Right lobe of liver (tissue), 6 donors: Measurements from ENCODE around the gene LYRM1. TPM values are rescaled to one million over a fixed set of nuclear protein-coding genes. Genes with fewer than 3 reads are reported as not detected.

ENCODE experiments used
- ATAC-seq, 4 donors: fragments of 200-7000 bp; cut with Tn5 transposase; one replicate each; pipeline ENCODE4 v1.9.1; 2020; ENCODE audit warnings: mild to moderate bottlenecking in 4 of 4, moderate library complexity in 4 of 4
- DNase-seq, 3 donors: peaks; one replicate each; pipeline ENCODE4 v3.0.0-alpha.2; 2020
- H3K27ac ChIP-seq, 3 donors: fragments of 200-600 bp; one replicate each; pipeline ENCODE4 v1.8.0; 2022
- H3K27me3 ChIP-seq, 2 donors: fragments of 200-600 bp; one replicate each; pipeline ENCODE4 v1.8.0; 2022
- H3K36me3 ChIP-seq, 4 donors: fragments of 200-600 bp; sonication (generic) in 1 of 4; one replicate each; pipeline versions ENCODE4 v1.5.1 to v1.8.0; 2017 to 2022; ENCODE audit warnings: control low read depth in 1 of 4
- H3K4me1 ChIP-seq, 4 donors: fragments of 200-600 bp; sonication (generic) in 1 of 4; one replicate each; pipeline versions ENCODE4 v1.5.1 to v1.8.0; 2017 to 2022; ENCODE audit warnings: control low read depth in 1 of 4
- H3K4me3 ChIP-seq, 3 donors: fragments of 200-600 bp; one replicate each; pipeline ENCODE4 v1.8.0; 2022
- H3K9me3 ChIP-seq, 4 donors: fragments of 200-600 bp; sonication (generic) in 1 of 4; one replicate each; pipeline versions ENCODE4 v1.5.1 to v1.8.0; 2017 to 2022; ENCODE audit warnings: control low read depth in 1 of 4
- POLR2A ChIP-seq: fragments of 450-650 bp; IDR thresholded peaks from one replicate; pipeline ENCODE4 v1.6.1; 2017; ENCODE audit warnings: antibody characterized with exemption, mild to moderate bottlenecking
- WGBS: methylation state at CpG from one replicate; pipeline ENCODE4 v1.1.6; 2018; ENCODE audit warnings: low coverage, low lambda C conversion rate; ENCODE audit not compliant: insufficient coverage; ENCODE audit errors: missing lambda C conversion rate; 5-methylcytosine and 5-hydroxymethylcytosine counted together
- intact Hi-C, 2 donors: fragments of 100-400 bp; cut with DNase I; formaldehyde crosslinking; loops; one replicate each; pipeline versions ENCODE4 v1.11.2 to v1.14.1; 2022
- total RNA-seq, 6 experiments: library from RNA; depleted of rRNA in 2 of 6; stranded (reverse); fragments of >200 nt in 2 of 6; fragmentation: NEBNext Ultra II Directional in 3 of 6; extraction: Animal tissue kit (Norgen Biotek cat#: 25700) in 3 of 6; gene quantifications; one replicate each; pipeline versions ENCODE4 v1.1.0 to v1.2.4, GENCODE V29; 2016 to 2023
- TF ChIP-seq, protein P1 (sequence below), 4 donors: fragments of 200-600 bp in 3 of 4; fragments of 450-650 bp in 1 of 4; IDR thresholded peaks; one replicate each; pipeline versions ENCODE4 v1.5.1 to v1.8.0; 2016 to 2022; ENCODE audit warnings: antibody characterized with exemption in 4 of 4, mild to moderate bottlenecking in 2 of 4
- donor health status: DM: no; HTN: yes; CAD: no.
- donor health status: DM: no; HTN: no; CAD: no.
- donor health status: DM: no; HTN: no; CAD: no.
- donor health status: DM: no; HTN: yes; CAD: no.
- donor health status: DM: no; HTN: yes; CAD: no.

LYRM1 gene
- total RNA-seq, 6 experiments from 2014 or later, result 32.4 to 102 (median 37.9) TPM

DNA sequence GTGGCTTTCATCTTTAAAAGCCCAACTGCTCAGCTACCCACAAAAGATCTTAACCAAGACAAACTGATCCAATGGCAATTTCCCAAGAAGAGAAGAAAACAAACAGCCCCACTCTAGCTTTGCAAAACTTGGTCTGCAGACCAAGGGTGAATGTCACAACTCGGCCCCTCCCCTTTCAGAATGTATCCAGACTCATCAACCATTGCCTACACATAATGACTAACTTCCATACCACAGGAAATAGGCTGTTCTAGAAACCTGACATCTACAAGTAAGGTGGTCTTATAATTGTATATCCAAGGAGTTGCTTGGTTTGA lies 16.4 kb upstream of the LYRM1 start:
- intact Hi-C loops, result no loop called here

GRCh38 chr16:20886320-20886719 lies 14.3 kb upstream of the LYRM1 start:
- Histone ChIP-seq H3K27me3 (no peaks in the 10 kb centered on the region), H3K36me3 (no peaks in the 10 kb centered on the region), H3K9me3 (no peaks in the 10 kb centered on the region), H3K4me1 (peaks cover 0 to 79% (median 31%) of the 10 kb centered on the region in 4 donors), H3K4me3 (no peak overlapping the region), H3K27ac (peak overlapping the region in 1 of 3 donors; percentile 79)
- ATAC-seq (no peak), DNase-seq (no peak)
- TF ChIP-seq POLR2A, result no peak
- TF ChIP-seq, protein P1, sequence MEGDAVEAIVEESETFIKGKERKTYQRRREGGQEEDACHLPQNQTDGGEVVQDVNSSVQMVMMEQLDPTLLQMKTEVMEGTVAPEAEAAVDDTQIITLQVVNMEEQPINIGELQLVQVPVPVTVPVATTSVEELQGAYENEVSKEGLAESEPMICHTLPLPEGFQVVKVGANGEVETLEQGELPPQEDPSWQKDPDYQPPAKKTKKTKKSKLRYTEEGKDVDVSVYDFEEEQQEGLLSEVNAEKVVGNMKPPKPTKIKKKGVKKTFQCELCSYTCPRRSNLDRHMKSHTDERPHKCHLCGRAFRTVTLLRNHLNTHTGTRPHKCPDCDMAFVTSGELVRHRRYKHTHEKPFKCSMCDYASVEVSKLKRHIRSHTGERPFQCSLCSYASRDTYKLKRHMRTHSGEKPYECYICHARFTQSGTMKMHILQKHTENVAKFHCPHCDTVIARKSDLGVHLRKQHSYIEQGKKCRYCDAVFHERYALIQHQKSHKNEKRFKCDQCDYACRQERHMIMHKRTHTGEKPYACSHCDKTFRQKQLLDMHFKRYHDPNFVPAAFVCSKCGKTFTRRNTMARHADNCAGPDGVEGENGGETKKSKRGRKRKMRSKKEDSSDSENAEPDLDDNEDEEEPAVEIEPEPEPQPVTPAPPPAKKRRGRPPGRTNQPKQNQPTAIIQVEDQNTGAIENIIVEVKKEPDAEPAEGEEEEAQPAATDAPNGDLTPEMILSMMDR (IDR thresholded peaks at IDR 0.05), result no peak
- intact Hi-C loops, result no loop called here
- WGBS, result 9% methylated on average over 1 of the region's 1 CpG

More for the DNA sequence above, 16.4 kb upstream of the LYRM1 start:
- no peaks in the 10 kb centered on the region for H3K9me3 ChIP-seq
- H3K27me3 ChIP-seq, result no peaks in the 10 kb centered on the region
- DNase-seq, result peak in 2 of 3 donors; percentile 63 to 78
- peaks cover 0 to 88% (median 36%) of the 10 kb centered on the region in 4 donors for H3K4me1 ChIP-seq
- ATAC-seq, result peak; percentile 41 to 75 (median 70)
- H3K4me3 ChIP-seq, result peak overlapping the region in 1 of 3 donors; percentile 32
- 20% methylated on average over 1 of the region's 1 CpG for WGBS
- H3K36me3 ChIP-seq, result no peaks in the 10 kb centered on the region
- TF ChIP-seq POLR2A, result no peak
- TF ChIP-seq, protein P1 (IDR thresholded peaks at IDR 0.05), result no peak
- peak overlapping the region; percentile 24 to 79 (median 74) for H3K27ac ChIP-seq

- WGBS, result 54% methylated on average over 1 of the region's 1 CpG
- intact Hi-C loops, result no loop called here
- DNase-seq, result no peak
- no peak for ATAC-seq
- peak overlapping the region in 2 of 3 donors; percentile 57 to 60 for H3K27ac ChIP-seq
- H3K4me1 ChIP-seq, result peaks cover 0 to 76% (median 28%) of the 10 kb centered on the region in 4 donors
- TF ChIP-seq, protein P1 (IDR thresholded peaks at IDR 0.05), result no peak
- no peak for TF ChIP-seq POLR2A
- no peaks in the 10 kb centered on the region for H3K27me3 ChIP-seq
- H3K36me3 ChIP-seq, result no peaks in the 10 kb centered on the region
- no peak overlapping the region for H3K4me3 ChIP-seq
- no peaks in the 10 kb centered on the region for H3K9me3 ChIP-seq
These were observed 13.4 kb upstream of the LYRM1 start for GRCh38 chr16:20887207-20887606.

DNA sequence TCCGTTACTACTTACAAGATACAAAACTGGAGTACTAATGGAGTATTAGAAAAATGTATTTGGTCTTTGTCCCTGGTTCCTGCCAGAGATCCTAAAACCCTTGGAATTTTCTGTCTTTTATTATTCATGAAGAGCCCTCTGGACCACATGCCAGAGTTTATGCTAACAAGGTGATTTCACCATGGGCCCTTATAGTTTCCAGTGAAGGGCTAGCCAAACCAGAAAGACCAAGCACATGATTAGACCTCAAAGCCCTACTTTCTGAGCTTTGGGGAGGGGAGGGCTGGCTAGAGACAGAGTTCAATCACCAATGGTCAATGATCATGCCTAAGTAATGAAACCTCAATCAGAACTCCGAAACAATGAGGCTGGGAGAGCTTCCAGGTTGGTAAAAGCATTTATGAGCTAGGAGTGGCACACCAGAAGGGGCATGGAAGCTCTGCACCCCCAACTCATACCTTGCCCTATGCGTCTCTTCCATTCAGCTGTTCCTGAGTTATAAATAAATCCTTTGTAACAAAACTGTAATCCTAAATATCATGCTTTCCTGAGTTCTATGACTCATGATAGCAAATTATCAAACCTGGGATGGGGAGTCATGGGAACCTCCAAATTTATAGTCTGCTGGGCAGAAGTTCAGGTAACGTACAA lies 10.8 kb upstream of the LYRM1 start:
- DNase-seq (no peak), ATAC-seq (peak; percentile 34 to 57 (median 41))
- Histone ChIP-seq H3K4me1 (peaks cover 0 to 60% (median 21%) of the 10 kb centered on the region in 4 donors), H3K36me3 (peaks cover 0 to 9% (median 0%) of the 10 kb centered on the region in 4 donors), H3K27me3 (no peaks in the 10 kb centered on the region), H3K9me3 (no peaks in the 10 kb centered on the region), H3K27ac (peak overlapping the region in 1 of 3 donors; percentile 57), H3K4me3 (no peak overlapping the region)
- intact Hi-C loops, result no loop called here
- TF ChIP-seq POLR2A, result no peak
- TF ChIP-seq, protein P1 (IDR thresholded peaks at IDR 0.05), result no peak
- 77% methylated on average over 4 of the region's 4 CpGs for WGBS
